ENCODE data around the gene RGMB.

Gene RGMB

GRCh38 chr5:98784411-98784810 is 10.9 kb downstream of the RGMB start:
- DNase-seq (ENCODE audit: low read depth in 2 of 2, low spot score in 1 of 2): no peak

- DNase-seq (ENCODE audit: low read depth in 2 of 2, low spot score in 1 of 2): no peak
Measured at GRCh38 chr5:98785244-98785643, 11.8 kb downstream of the RGMB start.

- DNase-seq (ENCODE audit: low read depth in 2 of 2, low spot score in 1 of 2): no peak
Measured at GRCh38 chr5:98786191-98786853, 12.9 kb downstream of the RGMB start.

- DNase-seq (ENCODE audit: low read depth in 2 of 2, low spot score in 1 of 2): no peak
Measured at GRCh38 chr5:98787131-98787719, 13.8 kb downstream of the RGMB start.

GRCh38 chr5:98789029-98789428 is 15.6 kb downstream of the RGMB start:
- no peak for DNase-seq (ENCODE audit: low read depth in 2 of 2, low spot score in 1 of 2)

GRCh38 chr5:98791001-98791519 is 17.6 kb downstream of the RGMB start:
- no peak for DNase-seq (ENCODE audit: low read depth in 2 of 2, low spot score in 1 of 2)

GRCh38 chr5:98791898-98792580 is 18.6 kb downstream of the RGMB start:
- DNase-seq (ENCODE audit: low read depth in 2 of 2, low spot score in 1 of 2): no peak

- DNase-seq (ENCODE audit: low read depth in 2 of 2, low spot score in 1 of 2): no peak
Measured at GRCh38 chr5:98793223-98793622, 19.8 kb downstream of the RGMB start.

- no peak for DNase-seq (ENCODE audit: low read depth in 2 of 2, low spot score in 1 of 2)
Measured at GRCh38 chr5:98794001-98794400, 20.5 kb downstream of the RGMB start.

- DNase-seq (ENCODE audit: low read depth in 2 of 2, low spot score in 1 of 2): no peak
Measured at GRCh38 chr5:98794414-98795080, 21.1 kb downstream of the RGMB start.

- no peak for DNase-seq (ENCODE audit: low read depth in 2 of 2, low spot score in 1 of 2)
Measured at GRCh38 chr5:98795243-98795642, 21.8 kb downstream of the RGMB start.

- no peak for DNase-seq (ENCODE audit: low read depth in 2 of 2, low spot score in 1 of 2)
Measured at GRCh38 chr5:98796197-98796972, 22.9 kb downstream of the RGMB start.

GRCh38 chr5:98798371-98798770 is 24.9 kb downstream of the RGMB start:
- DNase-seq (ENCODE audit: low read depth in 2 of 2, low spot score in 1 of 2): no peak

- no peak for DNase-seq (ENCODE audit: low read depth in 2 of 2, low spot score in 1 of 2)
Measured at GRCh38 chr5:98798847-98799246, 25.4 kb downstream of the RGMB start.

- no peak for DNase-seq (ENCODE audit: low read depth in 2 of 2, low spot score in 1 of 2)
Measured at GRCh38 chr5:98804066-98804465, 30.6 kb downstream of the RGMB start.

- DNase-seq (ENCODE audit: low read depth in 2 of 2, low spot score in 1 of 2): no peak
Measured at GRCh38 chr5:98805070-98805469, 31.6 kb downstream of the RGMB start.

- no peak for DNase-seq (ENCODE audit: low read depth in 2 of 2, low spot score in 1 of 2)
Measured at GRCh38 chr5:98807806-98808205, 34.3 kb downstream of the RGMB start.

- no peak for DNase-seq (ENCODE audit: low read depth in 2 of 2, low spot score in 1 of 2)
Measured at GRCh38 chr5:98810206-98810605, 36.7 kb downstream of the RGMB start.

GRCh38 chr5:98813755-98814154 is 40.3 kb downstream of the RGMB start:
- no peak for DNase-seq (ENCODE audit: low read depth in 2 of 2, low spot score in 1 of 2)

- no peak for DNase-seq (ENCODE audit: low read depth in 2 of 2, low spot score in 1 of 2)
Measured at GRCh38 chr5:98816582-98817222, 43.2 kb downstream of the RGMB start.
